Fibroblast of lung (primary cell): Measurements from ENCODE around the gene GNAI2.

Source experiments
- CTCF ChIP-seq, 2 donors: IDR thresholded peaks in 1 of 2; conservative IDR thresholded peaks in 1 of 2; 1 replicate in 1 of 2; 2 replicates in 1 of 2; pipeline ENCODE4 v1.5.1; 2011 to 2012; ENCODE audit warnings: low read length in 2 of 2, control low read depth in 1 of 2, inconsistent platforms in 1 of 2, low read depth in 1 of 2, mild to moderate bottlenecking in 1 of 2
- EZH2 ChIP-seq: IDR thresholded peaks from 2 replicates; pipeline ENCODE4 v1.5.1; 2012; ENCODE audit warnings: low read length, control low read depth, mild to moderate bottlenecking; ENCODE audit errors: missing control alignments

DNA sequence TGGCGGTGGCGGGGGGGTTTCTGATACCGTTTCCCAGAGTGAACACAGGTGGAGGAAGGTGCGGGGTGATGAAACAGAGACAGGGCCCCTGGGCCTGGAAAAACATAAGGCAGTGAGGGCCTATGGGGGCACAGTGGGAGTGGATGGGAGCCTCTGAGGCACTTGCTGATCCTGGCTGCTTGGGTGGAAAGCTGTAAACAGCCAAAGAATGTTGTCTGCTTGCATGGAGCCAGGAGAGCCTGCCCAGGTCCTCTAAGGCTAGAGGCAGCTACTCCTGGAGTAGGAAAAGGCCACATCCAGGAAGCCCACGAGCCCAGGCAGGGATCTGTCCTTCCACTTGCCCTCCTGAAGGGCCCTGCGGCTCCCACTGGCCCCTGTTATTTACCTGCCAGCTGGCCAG, 30.0 kb downstream of the GNAI2 start:
- TF ChIP-seq CTCF (conservative IDR thresholded peaks at IDR 0.05 in 1 of 2, IDR thresholded peaks at IDR 0.05 in 1 of 2; ENCODE audit: low read depth in 1 of 2, low read length in 2 of 2) (no peak), EZH2 (no peak)
